Endothelial cell of umbilical vein (primary cell): Measurements from ENCODE around the gene ADAMTS12. TPM values are rescaled to one million over a fixed set of nuclear protein-coding genes. Genes with fewer than 3 reads are reported as not detected.

ENCODE experiments used
- BruUV-seq: library from RNA; stranded (reverse); fragments of 400-500 nt; replicated peaks from 2 replicates; lab custom pipeline; 2021; lab: Mats Ljungman, UMichigan
- CTCF ChIA-PET: fragments of 300-600, 350-600 bp; sonication (Branson Sonifier 250); formaldehyde crosslinking; loops from one replicate; lab custom pipeline; 2021; ENCODE audit warnings: antibody characterized with exemption, inconsistent platforms; lab: Charles Lee
- POLR2A ChIA-PET: fragments of 300-600, 350-600 bp; sonication (Branson Sonifier 250); formaldehyde crosslinking; loops from one replicate; lab custom pipeline; 2021; ENCODE audit warnings: antibody characterized with exemption, inconsistent platforms; lab: Charles Lee
- DNase-seq: peaks from one replicate; pipeline ENCODE4 v3.0.0-alpha.2; 2011; ENCODE audit warnings: low read depth, low spot score
- FAIRE-seq: peaks from 2 replicates; lab custom pipeline; 2011; peaks lifted over from hg19 to GRCh38; lab: Jason Lieb, UNC
- H2AFZ ChIP-seq: 2 replicates; pipeline ENCODE4 v1.6.0; 2012; ENCODE audit warnings: low read depth, low read length, control low read depth, inconsistent platforms
- H3K27ac ChIP-seq: 2 replicates; pipeline ENCODE4 v1.5.1; 2011; ENCODE audit warnings: low read depth, mild to moderate bottlenecking, control low read depth, low read length, moderate library complexity; ENCODE audit not compliant: insufficient read depth
- H3K27me3 ChIP-seq, 2 experiments: 2 replicates each; pipeline versions ENCODE4 v1.6.0 to v1.6.1; 2011; ENCODE audit warnings: low read length in 2 of 2, mixed read lengths in 1 of 2; ENCODE audit not compliant: control insufficient read depth in 2 of 2, insufficient read depth in 2 of 2
- H3K36me3 ChIP-seq, 2 experiments: 2 replicates in 1 of 2; 3 replicates in 1 of 2; pipeline ENCODE4 v1.5.1; 2011; ENCODE audit warnings: low read length in 2 of 2, mild to moderate bottlenecking in 1 of 2, moderate library complexity in 1 of 2; ENCODE audit not compliant: control insufficient read depth in 2 of 2, insufficient read depth in 2 of 2; ENCODE audit errors: extremely low read depth in 1 of 2
- H3K4me1 ChIP-seq: 3 replicates; pipeline ENCODE4 v1.5.1; 2011; ENCODE audit warnings: mild to moderate bottlenecking, low read length; ENCODE audit not compliant: control insufficient read depth, insufficient read depth; ENCODE audit errors: extremely low read depth
- H3K4me2 ChIP-seq: 2 replicates; pipeline ENCODE4 v1.6.1; 2011; ENCODE audit warnings: low read length, control low read depth, mixed read lengths; ENCODE audit not compliant: insufficient read depth
- H3K4me3 ChIP-seq, 3 experiments: fragments of 200-600 bp in 1 of 3; sonication (generic), shearing (Covaris generic) in 1 of 3; replicated peaks in 1 of 3; 2 replicates each; pipeline ENCODE4 v1.5.1; 2011 to 2016; ENCODE audit warnings: control low read depth in 3 of 3, low read length in 3 of 3, mild to moderate bottlenecking in 2 of 3, inconsistent platforms in 1 of 3, low read depth in 1 of 3, moderate library complexity in 1 of 3; ENCODE audit not compliant: insufficient read depth in 1 of 3
- H3K79me2 ChIP-seq: 2 replicates; pipeline ENCODE4 v1.6.0; 2012; ENCODE audit warnings: low read length, inconsistent platforms; ENCODE audit not compliant: control insufficient read depth, insufficient read depth
- H3K9ac ChIP-seq: replicated peaks from 2 replicates; pipeline ENCODE3; 2011; ENCODE audit warnings: low read length, control low read depth; ENCODE audit not compliant: insufficient read depth; ENCODE audit errors: extremely low read depth
- H3K9me1 ChIP-seq: replicated peaks from 3 replicates; pipeline ENCODE4 v1.6.0; 2011; ENCODE audit warnings: mild to moderate bottlenecking, low read length; ENCODE audit not compliant: control insufficient read depth, insufficient read depth; ENCODE audit errors: extremely low read depth
- H3K9me3 ChIP-seq: replicated peaks from 2 replicates; pipeline ENCODE4 v1.5.1; 2012; ENCODE audit warnings: low read length, inconsistent platforms; ENCODE audit not compliant: control insufficient read depth, insufficient read depth
- H4K20me1 ChIP-seq: replicated peaks from 2 replicates; pipeline ENCODE3; 2011; ENCODE audit warnings: mild to moderate bottlenecking, low read length; ENCODE audit not compliant: control insufficient read depth, insufficient read depth; ENCODE audit errors: extremely low read depth
- EZH2 ChIP-seq: IDR thresholded peaks from 2 replicates; pipeline ENCODE4 v1.6.1; 2012; ENCODE audit warnings: borderline replicate concordance, low read depth, mild to moderate bottlenecking, moderate library complexity, low read length, inconsistent platforms; ENCODE audit not compliant: severe bottlenecking
- FOS ChIP-seq: IDR thresholded peaks from 2 replicates; pipeline ENCODE4 v1.6.1; 2011; ENCODE audit warnings: mild to moderate bottlenecking, low read length, moderate library complexity, borderline replicate concordance; ENCODE audit not compliant: insufficient read depth
- GATA2 ChIP-seq: IDR thresholded peaks from 2 replicates; pipeline ENCODE4 v1.7.0; 2011; ENCODE audit warnings: low read depth, mild to moderate bottlenecking, moderate library complexity, mixed read lengths, low read length; ENCODE audit not compliant: insufficient read length, insufficient read depth
- JUN ChIP-seq: IDR thresholded peaks from 2 replicates; pipeline ENCODE4 v1.6.1; 2011; ENCODE audit warnings: borderline replicate concordance, low read depth; ENCODE audit not compliant: insufficient read length, insufficient read depth
- MYC ChIP-seq: IDR thresholded peaks from one replicate; pipeline ENCODE4 v1.6.1; 2011; ENCODE audit warnings: mild to moderate bottlenecking, low read depth, low read length
- POLR2A ChIP-seq: IDR thresholded peaks from 2 replicates; pipeline ENCODE4 v1.6.1; 2012; ENCODE audit warnings: low read depth, mild to moderate bottlenecking, control low read depth, low read length
- POLR2AphosphoS5 ChIP-seq: IDR thresholded peaks from 2 replicates; pipeline ENCODE4 v1.6.1; 2012; ENCODE audit warnings: low read depth, mild to moderate bottlenecking, control low read depth, low read length, moderate library complexity; ENCODE audit not compliant: insufficient read depth
- dilution Hi-C: fragments of 300-500 bp; cut with MboI; formaldehyde crosslinking; loops from one replicate; pipeline ENCODE4 v1.15.0; 2019; ENCODE audit warnings: low sequenced_read_pairs; ENCODE audit not compliant: extremely low pct_ligation_motif_present
- intact Hi-C: fragments of 100-400 bp; cut with micrococcal nuclease; formaldehyde crosslinking; loops from one replicate; pipeline ENCODE4 v1.10.0; 2022
- polyA plus RNA-seq, 4 experiments: library from polyadenylated mRNA; depleted of rRNA in 3 of 4; stranded (reverse) in 3 of 4; unstranded in 1 of 4; fragments of >200 nt; gene quantifications; 2 replicates each; pipeline versions ENCODE4 v1.2.1 to v1.2.3, GENCODE V29; 2011 to 2012; ENCODE audit warnings: missing spikeins in 1 of 4
- total RNA-seq: library from RNA; stranded (reverse); gene quantifications from 2 replicates; pipeline ENCODE4 v1.2.3, GENCODE V29; 2021
- TF ChIP-seq, protein P1 (sequence below), 2 donors: IDR thresholded peaks; 1 replicate in 1 of 2; 2 replicates in 1 of 2; pipeline ENCODE4 v1.5.1; 2011; ENCODE audit warnings: low read length in 2 of 2, mild to moderate bottlenecking in 2 of 2, moderate library complexity in 2 of 2, control low read depth in 1 of 2, inconsistent platforms in 1 of 2, low read depth in 1 of 2; ENCODE audit not compliant: insufficient read depth in 1 of 2; ENCODE audit errors: extremely low read depth in 1 of 2
- TF ChIP-seq, protein P2 (sequence below): IDR thresholded peaks from 2 replicates; pipeline ENCODE4 v1.6.1; 2011; ENCODE audit not compliant: insufficient read depth, insufficient read length

The ADAMTS12 gene
- total and polyA plus RNA-seq, 2 donors (not counting 3 experiments of a cell fraction or from before 2014, with no cell fraction given), result 0.88 TPM; not detected in 1

DNA sequence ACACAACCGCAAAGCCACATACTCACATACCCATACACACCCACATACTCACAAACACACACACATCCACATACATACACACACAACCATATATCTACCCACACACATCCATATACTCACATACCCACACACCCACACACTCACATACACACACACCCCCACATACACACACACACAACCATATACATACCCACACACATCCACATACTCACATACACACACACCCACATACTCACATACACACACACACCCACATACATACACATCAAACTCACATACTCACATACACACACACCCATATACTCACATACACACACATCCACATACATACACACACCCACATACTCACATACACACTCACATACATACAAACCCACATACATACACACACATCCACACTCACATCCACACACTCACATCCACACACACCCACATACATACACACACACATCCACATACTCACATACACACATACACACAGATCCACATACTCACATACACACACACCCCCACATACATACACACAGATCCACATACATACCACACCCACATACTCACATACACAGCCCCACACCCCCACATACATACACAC is 220.0 kb downstream of the ADAMTS12 start:
- Histone ChIP-seq H3K4me1 (no peaks in the 10 kb centered on the region), H3K4me3 (no peak overlapping the region), H3K9me1 (no peaks in the 10 kb centered on the region), H2AFZ (no peak overlapping the region), H3K79me2 (no peaks in the 10 kb centered on the region), H3K9me3 (no peaks in the 10 kb centered on the region), H3K27me3 (no peaks in the 10 kb centered on the region), H3K36me3 (no peaks in the 10 kb centered on the region), H3K27ac (no peak overlapping the region), H3K4me2 (no peak overlapping the region), H3K9ac (no peak overlapping the region), H4K20me1 (no peaks in the 10 kb centered on the region)
- intact Hi-C loops, result no loop called here
- no TSS peak for BruUV-seq
- TF ChIP-seq POLR2AphosphoS5 (no peak), JUN (no peak), MYC (no peak), FOS (no peak), EZH2 (no peak), POLR2A (no peak), GATA2 (no peak)
- TF ChIP-seq, protein P1, sequence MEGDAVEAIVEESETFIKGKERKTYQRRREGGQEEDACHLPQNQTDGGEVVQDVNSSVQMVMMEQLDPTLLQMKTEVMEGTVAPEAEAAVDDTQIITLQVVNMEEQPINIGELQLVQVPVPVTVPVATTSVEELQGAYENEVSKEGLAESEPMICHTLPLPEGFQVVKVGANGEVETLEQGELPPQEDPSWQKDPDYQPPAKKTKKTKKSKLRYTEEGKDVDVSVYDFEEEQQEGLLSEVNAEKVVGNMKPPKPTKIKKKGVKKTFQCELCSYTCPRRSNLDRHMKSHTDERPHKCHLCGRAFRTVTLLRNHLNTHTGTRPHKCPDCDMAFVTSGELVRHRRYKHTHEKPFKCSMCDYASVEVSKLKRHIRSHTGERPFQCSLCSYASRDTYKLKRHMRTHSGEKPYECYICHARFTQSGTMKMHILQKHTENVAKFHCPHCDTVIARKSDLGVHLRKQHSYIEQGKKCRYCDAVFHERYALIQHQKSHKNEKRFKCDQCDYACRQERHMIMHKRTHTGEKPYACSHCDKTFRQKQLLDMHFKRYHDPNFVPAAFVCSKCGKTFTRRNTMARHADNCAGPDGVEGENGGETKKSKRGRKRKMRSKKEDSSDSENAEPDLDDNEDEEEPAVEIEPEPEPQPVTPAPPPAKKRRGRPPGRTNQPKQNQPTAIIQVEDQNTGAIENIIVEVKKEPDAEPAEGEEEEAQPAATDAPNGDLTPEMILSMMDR (IDR thresholded peaks at IDR 0.05; ENCODE audit: extremely low read depth in 1 of 2, insufficient read depth in 1 of 2, low read depth in 1 of 2, low read length in 2 of 2), result no peak
- TF ChIP-seq, protein P2, sequence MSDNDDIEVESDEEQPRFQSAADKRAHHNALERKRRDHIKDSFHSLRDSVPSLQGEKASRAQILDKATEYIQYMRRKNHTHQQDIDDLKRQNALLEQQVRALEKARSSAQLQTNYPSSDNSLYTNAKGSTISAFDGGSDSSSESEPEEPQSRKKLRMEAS, result no peak
- dilution Hi-C loops, result no loop called here
- POLR2A ChIA-PET, result no interaction called here
- DNase-seq, result no peak
- CTCF ChIA-PET, result no interaction called here
- FAIRE-seq, result no peak
